Raji (cell line): Measurements from ENCODE around the gene ANTXRL.
"Not testable (repeated sequence)": the region's sequence is repeated elsewhere in the genome, so short reads cannot be mapped to it uniquely, and the experiment has no call there.

ENCODE experiments used
- POLR2A ChIP-seq: IDR thresholded peaks from 2 replicates; pipeline ENCODE4 v1.6.1; 2011; ENCODE audit warnings: low read depth, low read length, control low read depth; ENCODE audit not compliant: insufficient read depth

ANTXRL gene

DNA sequence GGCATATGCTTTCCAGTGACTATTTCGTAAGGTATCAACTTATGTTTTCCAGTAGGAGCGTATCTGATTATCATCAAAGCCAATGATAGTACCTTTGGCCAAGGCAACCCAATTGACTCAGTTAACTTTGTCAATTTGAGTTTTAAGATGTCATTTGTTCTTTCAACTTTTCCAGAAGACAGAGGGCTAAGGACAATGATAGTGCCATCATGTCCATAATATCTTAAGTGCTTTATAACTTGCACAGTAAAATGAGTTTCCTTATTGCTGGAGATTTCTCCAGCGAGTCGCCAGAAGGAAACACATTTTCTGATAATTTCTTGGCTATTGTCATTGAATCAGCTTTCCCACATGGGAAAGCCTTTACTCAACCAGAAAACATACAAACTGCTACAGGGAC, 35.0 kb downstream of the ANTXRL start:
- no peak for TF ChIP-seq POLR2A

DNA sequence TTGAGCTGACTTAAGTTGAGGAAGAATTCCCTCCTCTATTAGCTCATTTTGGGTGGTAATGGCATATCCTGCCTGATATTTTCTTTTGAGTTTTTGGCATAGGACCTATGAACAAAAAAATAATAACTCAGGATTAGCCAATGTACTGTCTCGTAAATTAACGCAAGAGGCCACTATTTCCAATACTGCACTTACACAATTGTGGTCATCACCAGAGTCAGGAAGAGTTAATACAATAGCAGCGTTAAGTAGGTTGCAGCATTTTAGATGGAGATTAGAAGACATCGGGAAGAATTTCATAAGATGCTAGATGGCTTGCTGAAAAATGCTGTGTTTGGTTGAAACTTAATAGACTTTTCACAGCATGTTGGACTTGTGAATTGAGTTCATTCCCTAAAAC, 36.4 kb downstream of the ANTXRL start:
- no peak for TF ChIP-seq POLR2A

GRCh38 chr10:46325021-46325420, 38.2 kb downstream of the ANTXRL start:
- no peak for TF ChIP-seq POLR2A

GRCh38 chr10:46326066-46326465, 39.3 kb downstream of the ANTXRL start:
- no peak for TF ChIP-seq POLR2A

GRCh38 chr10:46326971-46327370, 40.2 kb downstream of the ANTXRL start:
- TF ChIP-seq POLR2A, result no peak

DNA sequence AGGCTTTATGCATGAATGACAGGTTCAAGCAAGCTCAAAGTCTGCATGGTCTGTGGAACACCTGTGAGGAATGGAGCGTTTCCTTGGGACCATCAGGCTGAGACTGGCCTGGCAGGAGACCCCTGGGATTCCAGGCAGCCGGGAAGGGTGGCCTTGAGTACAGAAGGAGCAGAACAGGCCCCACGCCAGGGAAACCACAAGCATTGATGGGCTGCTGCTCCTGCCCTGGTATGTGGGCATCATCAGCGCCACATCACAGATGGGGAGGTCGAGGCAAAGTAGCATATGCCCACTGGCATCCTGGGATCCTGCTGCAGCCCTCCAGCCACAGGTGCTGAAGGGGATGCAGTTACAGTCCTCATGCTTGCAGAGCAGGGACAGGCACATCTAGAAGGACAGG, 40.9 kb downstream of the ANTXRL start:
- no peak for TF ChIP-seq POLR2A

GRCh38 chr10:46328853-46329689, 42.3 kb downstream of the ANTXRL start:
- TF ChIP-seq POLR2A, result no peak

GRCh38 chr10:46329690-46330016, 42.9 kb downstream of the ANTXRL start:
- TF ChIP-seq POLR2A, result no peak

DNA sequence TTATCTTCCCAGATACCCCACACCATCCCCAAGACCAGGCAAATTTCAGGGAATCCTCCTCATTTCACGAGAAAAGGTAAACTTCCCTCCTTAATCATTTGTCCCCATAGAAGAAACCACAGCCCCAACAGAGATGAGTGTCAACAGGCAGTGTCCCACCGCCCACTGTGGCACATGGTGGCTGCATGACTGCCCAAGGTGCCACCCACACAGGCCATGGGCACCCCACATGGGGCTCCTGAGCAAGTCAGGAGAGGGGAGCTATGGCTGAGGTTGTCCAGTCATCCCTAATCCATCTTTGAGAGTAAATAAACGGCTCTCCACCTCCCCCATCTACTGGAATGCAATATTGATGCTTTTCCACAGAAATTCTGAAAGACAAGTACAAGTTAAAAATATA, 44.1 kb downstream of the ANTXRL start:
- TF ChIP-seq POLR2A, result no peak

DNA sequence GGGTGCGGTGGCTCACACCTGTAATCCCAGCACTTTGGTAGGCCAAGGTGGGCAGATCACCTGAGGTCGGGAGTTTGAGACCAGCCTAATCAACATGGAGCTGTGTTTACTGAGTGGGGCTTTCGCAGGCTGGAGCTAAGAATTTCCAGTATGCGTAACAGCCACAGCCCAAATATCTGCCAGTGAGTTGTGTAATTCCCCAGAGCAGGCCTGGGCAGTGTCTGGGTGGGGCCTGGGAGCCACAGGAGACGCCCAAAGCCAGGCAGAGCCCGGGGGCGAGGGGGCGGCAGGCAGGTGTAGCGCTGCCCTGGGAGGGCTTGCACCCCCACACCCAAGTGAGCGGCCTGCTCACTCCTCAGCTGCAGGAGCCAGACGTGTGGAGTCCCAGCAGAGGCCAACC, 88.6 kb downstream of the ANTXRL start, which contains the start of gene ANXA8L1:
Gene ANXA8L1, plus strand, starts transcription at position 371 of the 400 bp plus-strand sequence. CDS start 76 bp downstream, outside the sequence.
- TF ChIP-seq POLR2A, result not testable (repeated sequence)
